Tibial nerve (tissue), 4 donors: ENCODE measurements around the gene ASCC1. TPM values are rescaled to one million over a fixed set of nuclear protein-coding genes. Genes with fewer than 3 reads are reported as not detected.

Experiments
- DNase-seq, 2 donors: peaks; one replicate each; pipeline ENCODE4 v3.0.0-alpha.2; 2019; ENCODE audit warnings: low spot score in 2 of 2
- H3K27ac ChIP-seq, 4 donors: fragments of 200-600 bp; sonication (generic) in 3 of 4; one replicate each; pipeline ENCODE4 v1.5.1; 2017 to 2019; ENCODE audit warnings: mild to moderate bottlenecking in 1 of 4
- H3K27me3 ChIP-seq, 2 donors: fragments of 200-600 bp; sonication (generic) in 1 of 2; one replicate each; pipeline versions ENCODE4 v1.5.1 to v1.6.0; 2017 to 2019
- H3K36me3 ChIP-seq, 3 donors: fragments of 200-600 bp; sonication (generic); one replicate each; pipeline ENCODE4 v1.5.1; 2018 to 2019
- H3K4me1 ChIP-seq, 4 donors: fragments of 200-600 bp; sonication (generic) in 3 of 4; one replicate each; pipeline ENCODE4 v1.5.1; 2017 to 2019
- H3K4me3 ChIP-seq, 4 donors: fragments of 200-600 bp; sonication (generic) in 3 of 4; one replicate each; pipeline ENCODE4 v1.5.1; 2017 to 2019; ENCODE audit warnings: mild to moderate bottlenecking in 1 of 4, moderate library complexity in 1 of 4
- H3K9me3 ChIP-seq, 4 donors: fragments of 200-600 bp; sonication (generic) in 3 of 4; one replicate each; pipeline ENCODE4 v1.5.1; 2017 to 2019
- CTCF ChIP-seq, 5 experiments: fragments of 200-600 bp in 3 of 5; fragments of 450-650 bp in 2 of 5; sonication (generic) in 3 of 5; IDR thresholded peaks; one replicate each; pipeline ENCODE4 v1.5.1; 2016 to 2019; ENCODE audit warnings: antibody characterized with exemption in 5 of 5, mild to moderate bottlenecking in 3 of 5, moderate library complexity in 2 of 5
- EP300 ChIP-seq, 2 donors: sonication (generic); formaldehyde crosslinking; IDR thresholded peaks; one replicate each; pipeline ENCODE4 v1.6.1; 2017; ENCODE audit warnings: antibody characterized with exemption in 2 of 2, mild to moderate bottlenecking in 1 of 2
- POLR2A ChIP-seq, 2 donors: fragments of 450-650 bp; IDR thresholded peaks; one replicate each; pipeline ENCODE4 v1.6.1; 2017; ENCODE audit warnings: antibody characterized with exemption in 2 of 2, mild to moderate bottlenecking in 2 of 2, moderate library complexity in 2 of 2
- WGBS, 2 donors: methylation state at CpG; one replicate each; pipeline ENCODE4 v1.1.5; 2018; 5-methylcytosine and 5-hydroxymethylcytosine counted together
- total RNA-seq, 4 donors: library from RNA; depleted of rRNA; stranded (reverse); fragments of >200 nt; gene quantifications; one replicate each; pipeline ENCODE4 v1.1.0, GENCODE V29; 2016

Gene ASCC1
- 10 to 100 TPM; 34.2 to 85.7 (median 54.2) TPM for total RNA-seq

GRCh38 chr10:72215611-72216549 lies at the start of gene ASCC1, which contains the start of gene ANAPC16:
Gene ASCC1, minus strand, starts transcription at chr10:72216276. Its CDS starts 2,978 bp downstream, at chr10:72213298.
Gene ANAPC16, plus strand, starts transcription at chr10:72216012. Its CDS starts 7,903 bp downstream, at chr10:72223915.
- Histone ChIP-seq H3K27ac (peak within 1 kb of the TSS; percentile 95 to 98 (median 97)), H3K36me3 (peaks cover 0 to 23% (median under 1%) of the 10 kb centered on the region in 3 donors), H3K9me3 (no peaks in the 10 kb centered on the region), H3K4me3 (peak within 1 kb of the TSS; percentile 60 to 89 (median 71)), H3K27me3 (no peaks in the 10 kb centered on the region), H3K4me1 (peaks cover 0 to 68% (median 37%) of the 10 kb centered on the region in 4 donors)
- whole genome bisulfite sequencing, 2 donors: 0% methylated on average over 45 to 62 of the region's 64 CpGs
- TF ChIP-seq POLR2A (IDR thresholded peaks at IDR 0.05) (peak; percentile 88 to 98), EP300 (IDR thresholded peaks at IDR 0.05) (peak; percentile 95 to 100), CTCF (IDR thresholded peaks at IDR 0.05) (peak in 2 of 5 experiments; percentile 51 to 58)
- peak; percentile 78 to 79 for DNase-seq

GRCh38 chr10:72265508-72265907 lies 49.4 kb upstream of the ASCC1 start:
- TF ChIP-seq POLR2A (IDR thresholded peaks at IDR 0.05) (no peak), CTCF (IDR thresholded peaks at IDR 0.05) (no peak), EP300 (IDR thresholded peaks at IDR 0.05) (no peak)
- WGBS, 2 donors: 77% methylated on average over 6 of the region's 6 CpGs
- Histone ChIP-seq H3K27me3 (no peaks in the 10 kb centered on the region), H3K36me3 (no peaks in the 10 kb centered on the region), H3K4me1 (peaks cover 0 to 47% (median 30%) of the 10 kb centered on the region in 4 donors), H3K4me3 (no peak overlapping the region), H3K9me3 (no peaks in the 10 kb centered on the region), H3K27ac (peak overlapping the region in 1 of 4 donors; percentile 65)
- DNase-seq: no peak

GRCh38 chr10:72264536-72264935 lies 48.5 kb upstream of the ASCC1 start:
- DNase-seq: no peak
- no peaks in the 10 kb centered on the region for H3K9me3 ChIP-seq
- TF ChIP-seq CTCF (IDR thresholded peaks at IDR 0.05) (no peak), EP300 (IDR thresholded peaks at IDR 0.05) (no peak), POLR2A (IDR thresholded peaks at IDR 0.05) (no peak)
- H3K4me3 ChIP-seq: no peak overlapping the region
- no peaks in the 10 kb centered on the region for H3K36me3 ChIP-seq
- 93 to 96% methylated on average over 1 of the region's 1 CpG for WGBS, 2 donors
- H3K27ac ChIP-seq: peak overlapping the region in 2 of 4 donors; percentile 99
- no peaks in the 10 kb centered on the region for H3K27me3 ChIP-seq
- peaks cover 0 to 55% (median 40%) of the 10 kb centered on the region in 4 donors for H3K4me1 ChIP-seq

- Histone ChIP-seq H3K27me3 (no peaks in the 10 kb centered on the region), H3K27ac (peak overlapping the region in 3 of 4 donors; percentile 54 to 99 (median 99)), H3K36me3 (no peaks in the 10 kb centered on the region), H3K4me3 (no peak overlapping the region), H3K9me3 (no peaks in the 10 kb centered on the region), H3K4me1 (peaks cover 0 to 63% (median 48%) of the 10 kb centered on the region in 4 donors)
- no peak for DNase-seq
- TF ChIP-seq CTCF (IDR thresholded peaks at IDR 0.05) (no peak), POLR2A (IDR thresholded peaks at IDR 0.05) (no peak), EP300 (IDR thresholded peaks at IDR 0.05) (no peak)
- 78 to 81% methylated on average over 6 of the region's 6 CpGs for WGBS, 2 donors
These were observed 47.7 kb upstream of the ASCC1 start for GRCh38 chr10:72263613-72264241.
